Activated T-cell treated with anti-CD3 and anti-CD28 coated beads for 1 hour (primary cell): ENCODE results near the gene RBM42.
"Not testable (repeated sequence)": the region's sequence is repeated elsewhere in the genome, so short reads cannot be mapped to it uniquely, and the experiment has no call there.

ENCODE experiments used
- DNase-seq: peaks from one replicate; pipeline ENCODE4 v3.0.0-alpha.2; 2020; ENCODE audit warnings: low read depth

RBM42 gene, protein sequence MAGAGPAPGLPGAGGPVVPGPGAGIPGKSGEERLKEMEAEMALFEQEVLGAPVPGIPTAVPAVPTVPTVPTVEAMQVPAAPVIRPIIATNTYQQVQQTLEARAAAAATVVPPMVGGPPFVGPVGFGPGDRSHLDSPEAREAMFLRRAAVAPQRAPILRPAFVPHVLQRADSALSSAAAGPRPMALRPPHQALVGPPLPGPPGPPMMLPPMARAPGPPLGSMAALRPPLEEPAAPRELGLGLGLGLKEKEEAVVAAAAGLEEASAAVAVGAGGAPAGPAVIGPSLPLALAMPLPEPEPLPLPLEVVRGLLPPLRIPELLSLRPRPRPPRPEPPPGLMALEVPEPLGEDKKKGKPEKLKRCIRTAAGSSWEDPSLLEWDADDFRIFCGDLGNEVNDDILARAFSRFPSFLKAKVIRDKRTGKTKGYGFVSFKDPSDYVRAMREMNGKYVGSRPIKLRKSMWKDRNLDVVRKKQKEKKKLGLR

GRCh38 chr19:35628565-35629331, at the start of gene RBM42:
Gene RBM42, plus strand, starts transcription at chr19:35629036. Its CDS starts 118 bp downstream, at chr19:35629154.
- peak; percentile 91 for DNase-seq

- no peak for DNase-seq
Observed at GRCh38 chr19:35582760-35583159, 46.1 kb upstream of the RBM42 start.

DNA sequence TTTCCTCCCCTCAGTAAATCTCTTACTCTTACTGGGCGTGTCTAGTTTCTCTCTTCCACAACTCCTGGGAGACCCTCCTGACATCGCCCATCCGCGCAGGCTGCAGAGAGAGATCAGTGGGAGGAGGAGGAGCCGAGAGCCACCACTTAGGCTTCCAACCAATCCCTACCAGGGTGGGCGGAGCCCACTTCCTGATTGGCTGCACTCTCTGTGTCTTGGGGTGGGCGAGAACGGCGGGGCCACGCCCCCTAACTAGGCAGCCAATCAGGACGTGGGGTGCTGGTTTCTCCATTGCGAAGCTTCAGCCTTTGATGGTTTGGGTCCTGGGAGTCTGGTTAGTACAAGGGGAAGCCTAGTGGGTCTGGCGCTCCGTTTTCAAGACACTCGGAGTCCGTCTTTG, 43.0 kb upstream of the RBM42 start, which contains the start of gene PMIS2:
PMIS2 (plus strand) TSS at position 326 of the 400 bp plus-strand sequence. CDS start 87 bp downstream, outside the sequence.
- DNase-seq = no peak

- no peak for DNase-seq
Observed at GRCh38 chr19:35587321-35587720, 41.5 kb upstream of the RBM42 start.

DNA sequence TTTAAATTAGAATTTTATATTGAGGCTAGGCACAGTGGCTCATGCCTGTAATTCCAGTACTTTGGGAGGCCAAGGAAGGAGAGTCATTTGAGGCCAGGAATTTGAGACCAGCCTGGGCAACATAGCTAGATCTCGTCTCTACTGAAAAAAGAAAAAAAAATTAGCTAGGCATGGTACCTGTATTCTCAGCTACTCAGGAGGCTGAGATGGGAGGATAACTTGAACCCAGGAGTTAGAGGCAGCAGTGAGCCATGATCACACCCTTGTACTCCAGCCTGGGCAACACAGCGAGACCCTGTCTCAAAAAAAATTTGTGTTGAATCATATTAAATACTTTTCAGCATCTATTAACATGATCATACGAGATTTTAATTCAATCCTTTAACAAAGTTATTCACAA, 38.0 kb upstream of the RBM42 start:
- no peak for DNase-seq

- no peak for DNase-seq
Observed at GRCh38 chr19:35592226-35592625, 36.6 kb upstream of the RBM42 start.

DNA sequence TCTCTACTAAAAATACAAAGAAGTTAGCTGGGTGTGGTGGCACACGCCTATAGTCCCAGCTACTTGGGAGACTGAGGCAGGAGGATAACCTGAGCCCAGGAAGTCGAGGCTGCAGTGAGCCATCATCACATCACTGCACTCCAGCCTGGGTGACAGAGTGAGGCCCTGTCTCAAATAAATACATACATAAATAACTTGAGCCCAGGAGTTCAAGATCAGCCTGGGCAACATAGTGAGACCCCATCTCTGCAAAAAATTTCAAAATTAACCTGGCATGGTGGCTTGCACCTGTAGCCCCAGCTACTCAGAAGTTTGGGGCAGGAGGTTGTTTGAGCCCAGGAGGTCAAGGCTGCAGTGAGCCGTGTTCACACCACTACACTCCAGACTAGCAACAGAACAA, 33.8 kb upstream of the RBM42 start:
- not testable (repeated sequence) for DNase-seq

- DNase-seq = no peak
Observed at GRCh38 chr19:35595928-35596327, 32.9 kb upstream of the RBM42 start.

DNA sequence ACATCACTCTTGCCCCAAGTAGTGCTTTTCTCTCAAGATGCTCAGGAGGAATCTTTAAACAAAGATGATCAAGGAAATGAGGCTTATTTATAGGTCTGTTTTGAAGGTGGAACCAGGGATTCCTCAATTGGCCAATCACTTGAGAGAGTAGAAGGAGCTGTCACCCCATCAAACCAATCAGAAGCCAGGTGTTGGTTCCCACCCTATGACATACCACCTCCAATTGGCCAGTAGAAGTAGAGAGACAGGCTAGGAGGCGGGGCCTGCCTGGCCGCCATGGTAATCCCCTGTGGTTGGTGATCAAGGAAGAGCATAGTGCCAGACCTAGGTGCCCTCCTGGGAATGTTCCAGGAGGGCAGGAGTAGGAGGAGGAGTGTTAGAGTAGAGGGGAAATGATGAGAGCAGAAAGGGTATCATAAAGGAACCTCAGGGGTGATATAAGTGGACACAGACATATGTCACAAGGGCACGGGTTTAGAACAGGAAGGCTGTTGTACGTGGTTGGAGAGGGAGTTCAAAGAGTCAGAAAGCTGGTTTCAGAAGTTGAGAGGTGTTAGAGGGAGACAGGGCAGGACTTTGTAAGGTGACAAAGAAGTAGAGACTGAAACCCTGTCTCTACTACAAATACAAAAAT, 32.4 kb upstream of the RBM42 start:
- no peak for DNase-seq

GRCh38 chr19:35601971-35602370, 26.9 kb upstream of the RBM42 start:
- DNase-seq = no peak

DNA sequence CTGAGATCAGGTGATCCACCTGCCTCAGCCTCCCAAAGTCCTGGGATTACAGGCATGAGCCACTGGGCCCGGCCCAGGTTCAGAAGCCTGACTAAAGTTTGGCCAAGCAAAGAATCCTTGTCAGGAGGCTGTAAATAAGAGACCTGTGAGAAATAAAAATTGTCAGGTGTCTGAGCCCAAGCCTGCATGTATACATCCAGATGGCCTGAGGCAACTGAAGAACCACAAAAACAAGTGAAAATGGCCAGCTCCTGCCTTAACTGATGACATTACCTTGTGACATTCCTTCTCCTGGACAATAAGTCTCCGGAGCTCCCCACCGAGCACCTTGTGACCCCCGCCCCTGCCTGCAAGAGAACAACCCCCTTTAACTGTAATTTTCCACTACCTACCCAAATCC, 24.4 kb upstream of the RBM42 start:
- not testable (repeated sequence) for DNase-seq

- DNase-seq = not testable (repeated sequence)
Observed at GRCh38 chr19:35607170-35607569, 21.7 kb upstream of the RBM42 start.

DNA sequence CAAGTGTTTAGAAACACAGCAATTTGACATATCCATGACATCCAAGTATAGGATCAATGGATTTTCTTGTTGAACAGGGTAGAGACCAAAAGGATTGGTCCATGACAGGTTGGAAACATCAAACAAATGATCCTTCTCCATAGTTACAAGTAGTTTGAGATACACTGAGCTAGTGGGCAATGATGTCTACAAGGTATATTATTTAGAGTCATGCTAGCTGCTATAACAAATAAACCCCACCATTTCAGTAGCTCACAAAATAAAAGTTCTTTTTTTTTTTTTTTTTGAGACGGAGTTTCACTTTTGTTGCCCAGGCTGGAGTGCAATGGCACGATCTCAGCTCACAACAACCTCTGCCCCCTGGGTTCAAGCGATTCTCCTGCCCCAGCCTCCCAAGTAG, 21.2 kb upstream of the RBM42 start:
- DNase-seq = no peak

DNA sequence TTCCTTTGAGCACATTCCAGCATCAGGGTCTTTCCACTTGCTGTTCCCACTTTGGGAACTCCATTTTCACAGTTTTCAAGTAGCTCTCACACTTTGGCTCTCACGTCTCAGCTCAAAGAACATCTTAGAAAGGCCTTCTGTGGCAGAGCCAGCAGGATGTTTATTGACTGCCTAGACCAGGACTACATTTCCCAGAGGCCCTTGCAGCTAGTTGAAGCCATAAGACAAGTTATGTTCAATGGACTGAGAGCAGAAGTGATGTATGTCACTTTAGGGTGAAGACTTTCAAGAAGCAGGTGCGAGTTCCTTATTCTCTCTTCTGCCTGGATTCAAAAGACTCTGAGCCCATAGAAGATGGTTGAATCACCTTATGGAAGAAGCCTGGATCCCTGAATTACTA, 20.6 kb upstream of the RBM42 start:
- no peak for DNase-seq

- no peak for DNase-seq
Observed at GRCh38 chr19:35609851-35610353, 18.9 kb upstream of the RBM42 start.

DNA sequence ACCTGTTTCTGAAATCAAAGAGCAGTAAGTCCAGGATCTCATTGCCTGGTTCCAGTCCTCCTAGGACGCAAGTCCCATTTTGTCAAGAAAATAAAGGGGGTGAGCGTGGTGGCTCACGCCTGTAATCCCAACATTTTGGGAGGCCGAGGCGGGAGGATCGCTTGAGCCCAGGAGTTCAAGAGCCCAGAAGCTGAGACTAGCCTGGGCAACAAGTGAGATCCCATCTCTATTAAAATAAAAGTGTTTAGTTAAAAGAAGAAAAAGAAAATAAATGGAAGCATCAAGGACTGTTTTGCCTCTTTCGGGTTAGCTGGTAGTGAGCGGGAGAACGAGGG, 16.6 kb upstream of the RBM42 start:
- no peak for DNase-seq

DNA sequence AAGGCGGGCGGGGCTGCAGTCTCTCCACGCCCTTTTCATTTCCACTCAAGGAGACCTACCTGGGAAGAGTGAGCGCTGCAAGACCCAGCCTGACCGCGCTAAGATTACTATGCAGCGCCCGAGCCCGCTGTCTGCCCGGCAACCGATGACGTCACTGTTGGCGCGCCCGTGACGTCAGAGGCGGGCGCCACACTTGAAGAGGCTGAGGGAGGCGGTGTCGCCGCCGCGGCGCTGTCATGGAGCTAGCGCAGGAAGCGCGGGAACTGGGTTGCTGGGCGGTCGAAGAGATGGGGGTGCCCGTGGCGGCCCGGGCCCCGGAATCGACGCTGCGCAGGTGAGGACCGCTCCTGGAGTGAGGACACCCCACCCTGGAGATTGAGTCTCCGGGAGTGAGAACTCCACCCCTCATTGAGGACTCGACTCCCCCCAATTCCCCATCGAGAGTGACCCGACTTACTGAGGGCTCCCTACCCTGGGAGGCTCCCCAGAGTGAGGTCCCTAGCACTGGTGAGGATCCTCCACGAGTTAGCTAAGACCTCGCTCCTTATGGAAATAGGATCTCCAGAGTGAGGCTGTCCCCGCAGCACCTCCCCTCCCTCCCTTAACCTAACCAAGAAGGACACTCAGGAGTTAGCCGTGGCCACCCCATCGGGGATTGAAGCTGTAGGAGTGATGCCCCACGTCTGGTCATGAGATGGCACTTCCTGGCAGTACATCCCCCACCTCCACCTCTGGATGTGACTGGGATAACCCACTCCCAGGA, 16.1 kb upstream of the RBM42 start, which contains the start of gene HAUS5:
HAUS5 (plus strand) TSS at position 177 of the 763 bp plus-strand sequence; CDS start at position 237, 60 bp downstream.
- DNase-seq = peak; percentile 93

DNA sequence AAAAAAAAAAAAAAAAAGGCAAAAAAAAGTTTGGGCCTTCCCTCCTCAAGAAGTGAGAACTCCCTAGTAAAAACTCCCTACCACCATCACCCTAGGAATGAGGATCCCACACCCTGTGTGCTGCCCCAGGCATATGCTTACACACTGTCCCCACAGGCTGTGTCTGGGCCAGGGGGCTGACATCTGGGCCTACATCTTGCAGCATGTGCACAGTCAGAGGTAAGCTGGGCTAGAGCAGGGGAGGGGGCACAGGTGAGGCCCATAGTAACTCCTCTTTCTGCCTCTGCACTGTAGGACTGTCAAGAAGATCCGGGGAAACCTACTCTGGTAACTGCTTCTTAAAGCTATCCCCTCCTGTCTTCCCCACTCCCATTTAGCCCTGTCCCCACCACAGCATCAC, 15.3 kb upstream of the RBM42 start:
- no peak for DNase-seq

DNA sequence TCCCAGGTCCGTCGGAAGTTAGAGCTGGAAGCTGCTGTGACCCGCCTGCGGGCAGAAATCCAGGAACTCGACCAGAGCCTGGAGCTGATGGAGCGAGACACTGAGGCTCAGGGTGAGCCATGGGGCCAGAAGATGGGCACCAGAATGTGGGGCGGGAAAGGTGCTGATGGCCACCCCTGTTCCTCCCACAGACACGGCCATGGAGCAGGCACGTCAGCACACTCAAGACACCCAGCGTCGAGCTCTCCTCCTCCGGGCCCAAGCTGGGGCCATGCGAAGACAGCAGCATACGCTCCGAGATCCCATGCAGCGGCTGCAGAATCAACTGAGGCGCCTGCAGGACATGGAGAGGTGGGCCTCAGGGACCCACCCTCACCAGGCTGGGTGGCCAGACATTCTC, 13.8 kb upstream of the RBM42 start:
- no peak for DNase-seq

DNA sequence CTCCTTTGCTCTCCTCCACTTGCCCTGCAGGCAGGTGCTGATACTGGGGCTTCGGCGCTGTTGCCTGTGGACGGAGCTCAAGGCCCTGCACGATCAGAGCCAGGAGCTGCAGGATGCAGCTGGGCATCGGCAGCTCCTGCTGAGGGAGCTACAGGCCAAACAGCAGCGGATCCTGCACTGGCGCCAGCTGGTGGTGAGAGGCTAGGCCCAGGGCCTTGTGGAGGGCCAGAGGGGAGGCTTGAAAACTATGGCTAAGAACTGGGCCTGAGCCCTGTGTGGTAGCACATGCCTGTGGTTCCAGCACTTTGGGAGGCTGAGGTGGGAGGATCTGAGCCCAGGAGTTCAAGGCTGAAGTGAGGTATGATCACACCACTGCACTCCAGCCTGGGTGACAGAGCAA, 10.0 kb upstream of the RBM42 start:
- no peak for DNase-seq

DNA sequence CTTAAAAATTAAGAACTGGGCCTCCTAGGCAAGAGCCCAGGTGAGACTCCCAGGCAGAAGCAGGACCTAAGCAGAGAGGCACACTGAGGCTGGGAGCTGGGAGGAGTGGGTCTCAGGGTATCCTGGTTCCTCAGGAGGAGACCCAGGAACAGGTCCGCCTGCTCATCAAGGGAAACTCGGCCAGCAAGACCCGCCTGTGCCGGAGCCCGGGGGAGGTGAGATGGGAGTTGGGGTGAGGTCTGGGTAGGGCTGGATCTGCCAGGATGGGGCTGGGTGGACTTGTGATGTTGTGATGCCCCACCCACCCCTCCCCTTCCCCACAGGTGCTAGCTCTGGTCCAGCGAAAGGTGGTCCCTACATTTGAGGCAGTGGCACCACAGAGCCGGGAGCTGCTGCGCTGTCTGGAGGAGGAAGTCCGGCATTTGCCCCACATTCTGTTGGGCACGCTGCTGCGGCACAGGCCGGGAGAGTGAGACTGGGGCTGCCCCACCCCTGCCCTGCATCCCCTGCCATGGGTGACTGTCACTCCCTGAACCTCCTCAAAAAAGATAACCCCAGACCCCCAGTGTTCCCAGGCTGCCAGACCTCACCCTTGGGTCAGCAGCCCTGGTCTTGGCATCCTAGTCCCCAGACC, 9.4 kb upstream of the RBM42 start:
- no peak for DNase-seq
